NT2/D1 (cell line): Measurements from ENCODE around the gene PLCB1.
A peak's percentile ranks its signal among the peaks of the same experiment; 100 is the strongest.

Experiments used
- DNase-seq: peaks from one replicate; pipeline ENCODE4 v3.0.0-alpha.2; 2011; ENCODE audit warnings: low read depth, low spot score
- H3K27me3 ChIP-seq: 2 replicates; pipeline ENCODE4 v1.6.0; 2011; ENCODE audit warnings: mild to moderate bottlenecking; ENCODE audit not compliant: insufficient read length, insufficient read depth
- H3K36me3 ChIP-seq: 2 replicates; pipeline ENCODE4 v1.6.1; 2011; ENCODE audit warnings: mild to moderate bottlenecking, low read length, mixed read lengths; ENCODE audit not compliant: insufficient read depth, insufficient read length
- H3K4me1 ChIP-seq: 2 replicates; pipeline ENCODE4 v1.5.1; 2011; ENCODE audit not compliant: insufficient read depth, insufficient read length
- H3K4me3 ChIP-seq: 2 replicates; pipeline ENCODE4 v1.5.1; 2011; ENCODE audit warnings: low read depth; ENCODE audit not compliant: insufficient read length
- H3K9ac ChIP-seq: 2 replicates; pipeline ENCODE4 v1.6.0; 2011; ENCODE audit warnings: low read depth; ENCODE audit not compliant: insufficient read length
- H3K9me3 ChIP-seq: 2 replicates; pipeline ENCODE4 v1.5.1; 2011; ENCODE audit warnings: mild to moderate bottlenecking, low read length; ENCODE audit not compliant: insufficient read depth
- SUZ12 ChIP-seq: IDR thresholded peaks from 2 replicates; pipeline ENCODE4 v1.6.1; 2011; ENCODE audit not compliant: insufficient read length, insufficient read depth; ENCODE audit errors: extremely low read depth
- YY1 ChIP-seq: IDR thresholded peaks from 2 replicates; pipeline ENCODE4 v1.6.1; 2011; ENCODE audit not compliant: insufficient read length, insufficient read depth
- ZNF274 ChIP-seq: IDR thresholded peaks from 2 replicates; pipeline ENCODE4 v1.6.1; 2011; ENCODE audit warnings: mild to moderate bottlenecking, low read depth, low read length

Gene PLCB1

DNA sequence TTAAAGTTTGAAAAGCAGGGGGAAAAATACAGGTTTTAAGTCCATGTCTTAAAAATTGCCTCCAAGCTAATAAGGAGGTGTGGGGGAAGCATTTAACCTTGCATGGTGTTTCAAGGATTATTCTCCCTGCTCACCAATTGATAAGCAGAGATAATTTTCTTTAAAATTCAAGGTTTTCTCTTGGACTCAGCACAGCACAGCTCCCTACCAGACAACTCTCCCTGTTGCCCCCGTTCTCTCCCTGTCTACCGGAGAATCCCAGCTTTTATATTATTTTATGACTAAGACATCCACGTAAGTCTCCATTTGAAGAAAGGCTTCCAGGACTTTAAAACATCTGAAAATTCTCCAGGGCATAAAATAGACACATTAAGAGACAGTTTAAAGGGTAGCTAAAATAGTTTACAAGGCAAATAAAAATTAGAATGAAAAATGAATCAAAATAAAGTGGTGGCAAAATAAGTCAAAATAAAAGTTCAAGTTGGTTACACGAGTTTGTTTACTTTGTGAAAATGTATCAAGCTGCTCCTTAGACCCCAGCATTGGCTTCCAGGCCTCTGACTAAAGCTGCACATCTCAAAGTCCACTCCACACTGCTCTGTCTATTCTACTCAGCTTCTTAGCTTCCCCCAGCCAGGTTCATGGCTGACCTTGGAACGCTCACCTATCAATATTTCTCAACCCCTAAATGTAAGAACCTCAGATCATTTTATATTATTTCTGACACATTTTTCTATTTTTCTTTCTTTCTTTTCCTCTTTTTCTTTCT, 748.2 kb downstream of the PLCB1 start:
- DNase-seq, result no peak
- Histone ChIP-seq H3K36me3 (no peaks in the 10 kb centered on the region), H3K4me3 (no peak overlapping the region), H3K4me1 (no peaks in the 10 kb centered on the region), H3K9me3 (no peaks in the 10 kb centered on the region), H3K9ac (no peak overlapping the region), H3K27me3 (no peaks in the 10 kb centered on the region)
- TF ChIP-seq YY1, result no peak

DNA sequence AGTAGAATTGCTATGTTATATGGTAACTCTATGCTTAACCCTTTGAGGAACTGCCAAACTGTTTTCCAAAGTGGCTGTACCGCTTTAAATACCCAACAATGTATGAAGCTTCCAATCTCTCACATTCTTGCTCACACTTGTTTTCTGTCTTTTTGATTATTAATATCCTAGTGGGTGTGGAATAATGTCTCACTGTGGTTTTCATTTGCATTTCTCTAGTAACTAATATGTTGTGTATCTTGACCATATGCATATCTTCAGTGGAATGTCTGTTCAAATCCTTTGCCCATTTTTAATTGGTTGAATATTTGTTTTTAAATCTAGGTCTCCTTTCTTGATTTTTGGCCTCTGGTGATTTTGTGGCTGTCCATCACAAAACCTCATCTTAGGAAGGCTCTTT, 759.0 kb downstream of the PLCB1 start:
- no peaks in the 10 kb centered on the region for H3K27me3 ChIP-seq
- no peak for DNase-seq
- H3K36me3 ChIP-seq, result no peaks in the 10 kb centered on the region

GRCh38 chr20:8895472-8895871, 763.4 kb downstream of the PLCB1 start:
- Histone ChIP-seq H3K9me3 (peaks cover 23% of the 10 kb centered on the region), H3K36me3 (no peaks in the 10 kb centered on the region), H3K4me3 (no peak overlapping the region), H3K4me1 (no peaks in the 10 kb centered on the region), H3K9ac (no peak overlapping the region), H3K27me3 (no peaks in the 10 kb centered on the region)
- TF ChIP-seq YY1 (no peak), SUZ12 (no peak), ZNF274 (no peak)
- DNase-seq, result no peak

More for the DNA sequence above, 759.0 kb downstream of the PLCB1 start:
- Histone ChIP-seq H3K4me3 (no peak overlapping the region), H3K9ac (no peak overlapping the region), H3K9me3 (peaks cover 16% of the 10 kb centered on the region), H3K4me1 (no peaks in the 10 kb centered on the region)
- TF ChIP-seq YY1 (no peak), SUZ12 (no peak), ZNF274 (no peak)

DNA sequence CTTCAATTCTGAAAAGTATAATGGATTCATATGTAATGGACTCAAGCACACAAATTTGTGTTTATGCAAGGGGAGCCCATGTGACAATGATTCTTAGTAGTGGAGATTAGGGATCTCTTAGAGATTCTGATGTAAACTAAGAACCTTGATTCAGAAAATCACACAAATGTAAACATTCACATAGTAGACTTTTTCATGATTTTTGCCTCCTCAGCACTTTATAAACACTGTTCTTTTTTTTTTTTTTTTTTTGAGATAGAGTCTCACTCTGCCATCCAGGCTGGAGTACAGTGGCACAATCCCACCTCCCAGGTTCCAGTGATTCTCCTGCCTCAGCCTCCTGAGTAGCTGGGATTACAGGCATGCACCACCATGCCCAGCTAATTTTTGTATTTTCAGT, 766.8 kb downstream of the PLCB1 start:
- H3K4me1 ChIP-seq, result no peaks in the 10 kb centered on the region
- DNase-seq, result no peak
- peaks cover 23% of the 10 kb centered on the region for H3K9me3 ChIP-seq
- H3K4me3 ChIP-seq, result no peak overlapping the region
- H3K36me3 ChIP-seq, result no peaks in the 10 kb centered on the region
- TF ChIP-seq ZNF274, result no peak
- no peak for TF ChIP-seq YY1
- no peak for TF ChIP-seq SUZ12
- no peaks in the 10 kb centered on the region for H3K27me3 ChIP-seq
- H3K9ac ChIP-seq, result no peak overlapping the region

DNA sequence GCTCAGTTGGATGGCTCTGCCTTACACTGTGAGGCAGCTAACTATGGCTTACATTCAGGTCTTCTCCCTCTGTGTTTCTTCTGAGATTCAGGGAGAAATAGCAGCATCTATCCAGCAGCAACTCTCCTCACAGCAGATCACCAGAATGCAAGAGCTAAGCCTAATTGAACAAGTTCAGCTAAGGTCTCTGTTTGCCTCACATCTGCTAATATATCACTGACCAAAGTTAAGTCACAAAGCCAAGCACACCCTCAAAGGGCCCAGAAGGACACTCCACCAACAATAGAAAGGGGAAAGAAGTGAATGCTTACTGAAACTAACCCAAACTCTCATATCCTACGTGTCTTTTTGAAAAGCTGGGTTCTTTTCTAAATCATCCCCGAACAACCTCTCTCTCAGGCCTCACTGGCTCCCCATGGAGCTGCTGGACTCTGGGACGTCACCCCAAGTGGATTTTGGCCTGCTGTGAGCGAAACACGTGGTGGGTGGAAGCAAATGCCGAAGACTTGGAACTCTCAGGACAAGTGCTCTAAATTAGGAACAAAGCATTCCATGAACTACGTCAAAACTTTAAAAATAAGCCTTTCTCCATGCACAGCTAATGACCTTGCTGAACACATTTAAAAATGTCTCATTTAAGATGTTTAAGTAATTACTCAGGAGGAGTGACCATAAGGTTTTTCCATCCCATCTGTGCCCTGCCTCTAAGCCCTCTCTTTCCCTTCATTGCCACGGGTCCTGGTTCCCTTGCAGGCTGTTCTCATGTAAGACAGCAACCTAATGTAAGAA, 769.4 kb downstream of the PLCB1 start:
- no peak overlapping the region for H3K9ac ChIP-seq
- no peaks in the 10 kb centered on the region for H3K27me3 ChIP-seq
- no peak for TF ChIP-seq ZNF274
- no peak for TF ChIP-seq YY1
- no peak for TF ChIP-seq SUZ12
- no peak for DNase-seq
- no peaks in the 10 kb centered on the region for H3K36me3 ChIP-seq
- H3K4me3 ChIP-seq, result no peak overlapping the region
- H3K9me3 ChIP-seq, result 0 out of 2 replicates have a peak, but pooled peaks cover 4% of the 10 kb centered on the region
- H3K4me1 ChIP-seq, result no peaks in the 10 kb centered on the region

GRCh38 chr20:8903655-8904605, 771.9 kb downstream of the PLCB1 start:
- peak; percentile 11 for DNase-seq
- TF ChIP-seq SUZ12, result no peak
- TF ChIP-seq YY1, result no peak
- TF ChIP-seq ZNF274, result no peak
- no peak overlapping the region for H3K9ac ChIP-seq

GRCh38 chr20:8909596-8909995, 777.5 kb downstream of the PLCB1 start:
- Histone ChIP-seq H3K9ac (no peak overlapping the region), H3K9me3 (peaks cover 10% of the 10 kb centered on the region; the same call in 1 of the 2 replicates), H3K4me3 (no peak overlapping the region), H3K27me3 (no peaks in the 10 kb centered on the region), H3K4me1 (no peaks in the 10 kb centered on the region), H3K36me3 (no peaks in the 10 kb centered on the region)
- TF ChIP-seq YY1, result no peak
- no peak for TF ChIP-seq ZNF274
- TF ChIP-seq SUZ12, result no peak
- no peak for DNase-seq

More at GRCh38 chr20:8903655-8904605, 771.9 kb downstream of the PLCB1 start:
- Histone ChIP-seq H3K36me3 (no peaks in the 10 kb centered on the region), H3K27me3 (no peaks in the 10 kb centered on the region), H3K9me3 (no peaks in the 10 kb centered on the region), H3K4me1 (no peaks in the 10 kb centered on the region), H3K4me3 (no peak overlapping the region)
